ENCODE data around the gene KLHL29. TPM values are rescaled to one million over a fixed set of nuclear protein-coding genes. Genes with fewer than 3 reads are reported as not detected.
A peak's percentile ranks its signal among the peaks of the same experiment; 100 is the strongest.
"Not testable (repeated sequence)": the region's sequence is repeated elsewhere in the genome, so short reads cannot be mapped to it uniquely, and the experiment has no call there.

Gene KLHL29
- total RNA-seq, 1 donor from 2014 or later = 15.1 TPM

DNA sequence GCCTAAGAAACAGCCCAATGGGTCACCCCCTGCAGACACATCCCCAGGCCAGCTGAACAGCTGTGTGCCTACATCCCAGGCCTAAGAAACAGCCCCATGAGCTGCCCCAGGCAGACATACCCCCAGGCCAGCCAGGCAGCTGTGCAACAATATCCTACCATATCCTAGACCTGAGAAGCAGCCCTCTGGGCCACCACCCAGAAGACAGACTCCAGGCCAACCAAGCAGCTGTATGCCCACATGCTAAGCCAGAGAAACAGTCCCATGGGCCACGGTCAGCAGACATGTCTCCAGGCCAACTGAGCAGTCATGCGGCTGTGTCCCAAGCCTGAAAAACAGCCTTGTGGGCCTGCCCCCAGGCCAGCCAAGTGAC lies 336.5 kb downstream of the KLHL29 start:
- Histone ChIP-seq H3K27ac (no peak overlapping the region), H3K36me3 (peaks cover 5% of the 10 kb centered on the region), H3K4me1 (no peaks in the 10 kb centered on the region), H3K9me3 (peaks cover 6% of the 10 kb centered on the region), H3K27me3 (no peaks in the 10 kb centered on the region), H3K4me3 (no peak overlapping the region)
- intact Hi-C loops (cut with DNase I) = no loop called here
- DNase-seq = no peak
- TF ChIP-seq CTCF (IDR thresholded peaks at IDR 0.05) = no peak
- no peak for ATAC-seq

- Histone ChIP-seq H3K9me3 (peaks cover 6% of the 10 kb centered on the region), H3K27ac (no peak overlapping the region), H3K4me3 (no peak overlapping the region), H3K36me3 (peaks cover 8% of the 10 kb centered on the region), H3K4me1 (no peaks in the 10 kb centered on the region), H3K27me3 (no peaks in the 10 kb centered on the region)
- no peak for ATAC-seq
- no peak for DNase-seq
- intact Hi-C loops (cut with DNase I) = no loop called here
- no peak for TF ChIP-seq CTCF (IDR thresholded peaks at IDR 0.05)
Measured at GRCh38 chr2:23722255-23722654, 337.3 kb downstream of the KLHL29 start.

- H3K4me3 ChIP-seq, H3K27ac ChIP-seq: not testable (repeated sequence)
Measured at GRCh38 chr2:23723029-23723428, 338.1 kb downstream of the KLHL29 start.

DNA sequence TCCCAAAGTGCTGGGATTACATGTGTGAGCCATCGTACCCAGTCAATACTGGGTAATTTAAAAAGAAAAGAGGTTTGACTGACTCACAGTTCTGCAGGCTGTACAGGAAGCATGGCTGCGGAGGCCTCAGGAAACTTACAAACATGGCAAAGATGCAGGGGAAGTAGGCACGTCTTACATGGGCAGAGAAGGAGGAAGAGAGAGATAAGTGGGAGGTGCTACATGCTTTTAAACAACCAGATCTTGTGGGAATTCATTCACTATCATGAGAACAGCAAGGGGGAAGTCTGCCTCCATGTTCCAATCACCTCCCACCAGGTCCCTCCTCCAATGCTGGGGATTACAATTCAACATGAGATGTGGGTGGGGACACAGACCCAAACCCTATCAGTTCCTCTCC lies 349.4 kb downstream of the KLHL29 start:
- no peaks in the 10 kb centered on the region for H3K36me3 ChIP-seq
- H3K4me1 ChIP-seq = no peaks in the 10 kb centered on the region
- H3K27me3 ChIP-seq = no peaks in the 10 kb centered on the region
- intact Hi-C loops (cut with DNase I) = no loop called here
- H3K27ac ChIP-seq = no peak overlapping the region
- no peak overlapping the region for H3K4me3 ChIP-seq
- no peaks in the 10 kb centered on the region for H3K9me3 ChIP-seq
- DNase-seq (no peak), ATAC-seq (no peak)
- no peak for TF ChIP-seq CTCF (IDR thresholded peaks at IDR 0.05)

More at GRCh38 chr2:23723029-23723428, 338.1 kb downstream of the KLHL29 start:
- DNase-seq; H3K9me3 ChIP-seq; H3K36me3 ChIP-seq; intact Hi-C loops (cut with DNase I); H3K4me1 ChIP-seq; ATAC-seq; H3K27me3 ChIP-seq: not testable (repeated sequence)

DNA sequence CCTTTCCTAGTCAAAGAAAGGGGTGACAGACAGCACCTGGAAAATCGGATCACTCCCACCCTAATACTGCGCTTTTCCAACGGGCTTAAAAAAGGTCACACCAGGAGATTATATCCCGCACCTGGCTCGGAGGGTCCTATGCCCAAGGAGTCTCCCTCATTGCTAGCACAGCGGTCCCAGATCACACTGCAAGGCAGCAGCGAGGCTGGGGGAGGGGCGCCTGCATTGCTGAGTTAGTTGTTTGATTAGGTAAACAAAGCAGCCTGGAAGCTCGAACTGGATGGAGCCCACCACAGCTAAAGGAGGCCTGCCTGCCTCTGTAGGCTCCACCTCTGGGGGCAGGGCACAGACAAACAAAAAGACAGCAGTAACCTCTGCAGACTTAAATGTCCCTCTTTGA lies 351.8 kb downstream of the KLHL29 start:
- H3K4me3 ChIP-seq; ATAC-seq; H3K9me3 ChIP-seq; H3K27ac ChIP-seq; H3K36me3 ChIP-seq; DNase-seq; intact Hi-C loops (cut with DNase I); H3K4me1 ChIP-seq; H3K27me3 ChIP-seq: not testable (repeated sequence)

DNA sequence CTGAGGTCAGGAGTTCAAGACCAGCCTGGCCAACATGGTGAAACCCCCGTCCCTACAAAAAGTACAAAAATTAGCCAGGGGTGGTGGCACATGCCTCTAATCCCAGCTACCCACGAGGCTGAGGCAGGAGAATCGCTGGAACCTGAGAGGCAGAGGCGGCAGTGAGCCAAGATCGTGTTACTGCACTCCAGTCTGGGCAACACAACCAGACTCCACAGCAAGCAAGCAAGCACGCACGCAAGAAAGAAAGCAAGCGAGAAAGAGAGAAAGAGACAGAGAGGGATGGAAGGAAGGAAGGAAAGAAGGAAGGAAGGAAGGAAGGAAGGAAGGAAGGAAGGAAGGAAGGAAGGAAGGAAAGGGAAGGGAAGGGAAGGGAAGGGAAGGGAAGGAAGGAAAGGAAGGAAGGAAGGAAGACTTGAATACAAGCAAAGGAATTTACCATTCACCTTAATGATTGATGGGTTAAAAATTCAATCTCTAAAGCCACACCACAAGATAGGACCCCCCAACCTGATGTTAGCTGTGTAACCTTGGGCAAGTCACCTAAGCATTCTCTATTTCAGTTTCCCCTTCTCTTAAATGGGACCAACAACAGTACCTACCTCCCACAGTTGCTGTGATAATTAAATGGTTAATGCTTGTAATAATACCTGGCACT lies 360.2 kb downstream of the KLHL29 start:
- DNase-seq (peak; percentile 21), ATAC-seq (no peak)
- H3K27ac ChIP-seq = no peak overlapping the region
- no peaks in the 10 kb centered on the region for H3K9me3 ChIP-seq
- no peak for TF ChIP-seq CTCF (IDR thresholded peaks at IDR 0.05)
- no peaks in the 10 kb centered on the region for H3K27me3 ChIP-seq
- H3K4me3 ChIP-seq = no peak overlapping the region
- peaks cover under 1% of the 10 kb centered on the region for H3K36me3 ChIP-seq
- intact Hi-C loops (cut with DNase I) = no loop called here
- peaks cover 7% of the 10 kb centered on the region for H3K4me1 ChIP-seq

DNA sequence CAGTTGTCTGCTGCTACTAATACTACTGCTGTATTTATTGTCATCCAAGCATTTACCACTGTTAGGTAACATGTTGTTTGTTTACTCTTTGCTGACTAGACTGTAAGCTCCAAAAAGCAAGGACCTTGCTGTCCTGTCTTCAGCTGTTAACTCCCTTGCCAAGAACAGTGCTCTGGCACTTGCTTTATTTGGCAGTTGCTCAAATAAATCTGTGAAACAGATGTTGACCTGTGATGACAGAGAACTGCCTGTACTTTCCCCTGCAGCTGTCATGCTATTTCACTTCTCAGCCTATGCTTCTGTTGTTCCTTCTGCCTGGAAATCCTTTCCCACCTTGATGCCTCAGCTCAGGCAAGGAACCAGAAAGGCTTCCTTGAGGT lies 360.7 kb downstream of the KLHL29 start:
- no peak for TF ChIP-seq CTCF (IDR thresholded peaks at IDR 0.05)
- H3K36me3 ChIP-seq = peaks cover 4% of the 10 kb centered on the region
- intact Hi-C loops (cut with DNase I) = no loop called here
- DNase-seq (no peak), ATAC-seq (peak; percentile 36)
- no peaks in the 10 kb centered on the region for H3K9me3 ChIP-seq
- H3K27ac ChIP-seq = no peak overlapping the region
- peaks cover 7% of the 10 kb centered on the region for H3K4me1 ChIP-seq
- H3K27me3 ChIP-seq = no peaks in the 10 kb centered on the region
- H3K4me3 ChIP-seq = no peak overlapping the region

Measured in upper lobe of right lung (tissue), 1 donor.